Activated CD8-positive, alpha-beta T cell treated with anti-CD3 and anti-CD28 coated beads for 36 hours (primary cell): ENCODE data around the gene CD8B. TPM values are rescaled to one million over a fixed set of nuclear protein-coding genes. Genes with fewer than 3 reads are reported as not detected.
"Not testable (repeated sequence)": the region's sequence is repeated elsewhere in the genome, so short reads cannot be mapped to it uniquely, and the experiment has no call there.

Experiments used
- ATAC-seq: fragments of 200-7000 bp; cut with Tn5 transposase; one replicate; pipeline ENCODE4 v1.10.0; 2021; ENCODE audit warnings: mild to moderate bottlenecking, moderate library complexity
- CTCF ChIA-PET: fragments of 350-600 bp; sonication (Branson Sonifier 250); formaldehyde crosslinking; loops from one replicate; lab custom pipeline; 2021; ENCODE audit warnings: antibody characterized with exemption; lab: Charles Lee
- POLR2A ChIA-PET: fragments of 350-600 bp; sonication (Branson Sonifier 250); formaldehyde crosslinking; loops from one replicate; lab custom pipeline; 2021; ENCODE audit warnings: antibody characterized with exemption; lab: Charles Lee
- DNase-seq: peaks from one replicate; pipeline ENCODE4 v3.0.0-alpha.2; 2020
- H3K27ac Mint-ChIP-seq: one replicate; pipeline ENCODE4 v1.8.0; 2021; ENCODE audit warnings: mild to moderate bottlenecking, mixed read lengths
- H3K27me3 Mint-ChIP-seq: one replicate; pipeline ENCODE4 v1.8.0; 2021; ENCODE audit warnings: mixed read lengths
- H3K36me3 Mint-ChIP-seq: one replicate; pipeline ENCODE4 v1.8.0; 2021; ENCODE audit warnings: low read depth, mixed read lengths
- H3K4me1 Mint-ChIP-seq: one replicate; pipeline ENCODE4 v1.8.0; 2021; ENCODE audit warnings: low read depth, mixed read lengths
- H3K4me3 Mint-ChIP-seq: one replicate; pipeline ENCODE4 v1.8.0; 2021; ENCODE audit warnings: mild to moderate bottlenecking, moderate library complexity, mixed read lengths
- H3K9me3 Mint-ChIP-seq: one replicate; pipeline ENCODE4 v1.8.0; 2021; ENCODE audit warnings: mixed read lengths
- intact Hi-C: fragments of 100-400 bp; cut with micrococcal nuclease; formaldehyde crosslinking; loops from one replicate; pipeline ENCODE4 v1.10.0; 2022
- total RNA-seq, 2 experiments: library from RNA; stranded (reverse); gene quantifications; one replicate each; pipeline ENCODE4 v1.2.3, GENCODE V29; 2021

Gene CD8B
- 100 to 1,000 TPM; 319 to 321 TPM for total RNA-seq

DNA sequence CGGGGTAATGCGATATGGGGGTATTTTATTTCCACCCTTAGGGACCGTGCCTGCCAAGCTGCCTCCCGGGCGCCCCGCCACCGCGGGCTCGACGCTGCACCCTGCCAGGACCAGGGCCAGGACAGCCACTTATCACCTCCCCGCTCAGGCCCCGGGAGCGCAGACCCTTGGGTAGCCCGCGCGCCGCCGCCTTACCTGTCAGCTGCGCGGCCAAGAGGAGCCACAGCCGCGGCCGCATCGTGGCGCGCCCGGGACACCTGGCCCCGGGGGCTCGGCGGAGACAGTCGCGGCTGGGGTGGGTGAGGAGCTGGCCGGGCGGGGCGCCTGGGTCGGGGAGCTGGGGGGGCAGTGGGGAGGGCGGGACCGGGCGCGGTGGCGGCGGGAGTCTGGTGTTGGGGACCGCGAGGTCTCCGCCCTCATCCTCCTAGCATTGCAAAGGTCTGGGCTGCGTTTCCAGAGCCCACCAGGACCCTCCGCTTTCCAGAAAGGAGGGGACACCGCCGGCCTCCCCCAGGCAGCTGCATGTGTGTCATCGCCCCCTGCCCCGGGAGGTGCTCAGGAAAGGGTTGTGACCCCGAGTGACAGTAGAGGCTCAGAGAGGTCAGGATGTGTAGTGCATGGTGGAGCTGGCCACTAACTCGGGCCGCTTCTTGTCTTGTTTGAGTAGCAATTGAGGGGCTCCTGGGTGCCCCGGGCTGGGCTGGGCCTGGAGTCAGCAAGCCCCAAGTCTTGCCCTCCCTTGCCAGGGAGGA lies at the start of gene CD8B:
TSS of gene CD8B (minus strand) at position 259 of the 752 bp plus-strand sequence. CDS start at position 238, 21 bp downstream.
- H3K9me3 Mint-ChIP-seq, H3K27me3 Mint-ChIP-seq, intact Hi-C loops, CTCF ChIA-PET: not testable (repeated sequence)
- Mint-ChIP-seq H3K27ac (peak within 1 kb of the TSS; percentile 96), H3K36me3 (peaks cover 33% of the 10 kb centered on the region), H3K4me1 (peaks cover 20% of the 10 kb centered on the region), H3K4me3 (peak within 1 kb of the TSS; percentile 98)
- ATAC-seq, result peak; percentile 29
- peak; percentile 47 for DNase-seq
- POLR2A ChIA-PET, result interaction anchor here (0.6 to 1.1 kb wide), 2 partner anchors 74 to 350 kb away, joined by 3 to 4 read pairs; no protein-coding TSS in a partner anchor

DNA sequence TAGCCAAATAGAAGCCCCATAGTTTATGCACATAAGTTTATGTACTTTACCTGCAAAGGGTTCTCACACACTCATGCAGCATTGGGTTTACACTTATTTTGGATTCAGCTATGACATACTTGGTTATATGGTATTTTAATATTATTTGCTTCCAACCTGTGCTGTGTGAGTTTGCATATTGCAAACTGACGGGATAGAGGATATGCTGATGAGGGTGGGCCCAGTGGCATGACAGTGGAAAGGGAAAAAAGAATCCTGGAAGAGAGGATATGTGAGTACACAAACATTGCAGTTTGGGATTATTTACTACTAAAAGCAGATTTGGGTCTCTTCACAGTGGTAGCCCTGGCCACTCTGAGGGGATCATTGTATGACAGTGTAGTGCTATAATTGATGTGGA lies 44.2 kb upstream of the CD8B start:
- ATAC-seq, intact Hi-C loops, H3K9me3 Mint-ChIP-seq, H3K27me3 Mint-ChIP-seq, CTCF ChIA-PET, DNase-seq, H3K36me3 Mint-ChIP-seq, H3K4me1 Mint-ChIP-seq, POLR2A ChIA-PET, H3K27ac Mint-ChIP-seq, H3K4me3 Mint-ChIP-seq: not testable (repeated sequence)

- H3K9me3 Mint-ChIP-seq, ATAC-seq, intact Hi-C loops, H3K4me1 Mint-ChIP-seq, H3K4me3 Mint-ChIP-seq, H3K27ac Mint-ChIP-seq, H3K27me3 Mint-ChIP-seq, H3K36me3 Mint-ChIP-seq, CTCF ChIA-PET, POLR2A ChIA-PET: not testable (repeated sequence)
- DNase-seq, result peak; percentile 19
Measured at GRCh38 chr2:86900687-86901086, 39.0 kb upstream of the CD8B start.

DNA sequence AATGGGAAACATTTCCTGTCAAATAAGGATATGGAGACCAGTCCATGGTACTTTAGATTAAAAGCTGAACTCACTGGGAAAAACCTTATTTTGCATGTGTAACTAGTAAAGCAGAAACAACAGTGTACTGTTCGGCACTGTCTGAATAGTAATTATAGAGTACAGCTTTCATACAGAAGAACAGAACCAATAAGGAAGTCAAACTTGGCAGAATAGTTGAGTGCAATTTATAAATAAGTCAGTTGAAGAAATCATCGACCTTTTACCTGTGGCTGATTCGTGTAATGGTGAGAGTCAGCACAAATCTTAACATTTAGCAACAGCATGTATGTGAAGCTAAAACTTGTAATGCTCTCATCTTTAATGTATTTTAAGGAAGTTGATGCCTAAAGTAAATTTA lies 24.3 kb upstream of the CD8B start:
- intact Hi-C loops, CTCF ChIA-PET, H3K36me3 Mint-ChIP-seq, H3K27ac Mint-ChIP-seq, H3K4me1 Mint-ChIP-seq, H3K27me3 Mint-ChIP-seq, POLR2A ChIA-PET, ATAC-seq, H3K4me3 Mint-ChIP-seq, DNase-seq, H3K9me3 Mint-ChIP-seq: not testable (repeated sequence)

GRCh38 chr2:86882865-86883264 lies 21.2 kb upstream of the CD8B start:
- CTCF ChIA-PET, H3K27ac Mint-ChIP-seq, H3K4me3 Mint-ChIP-seq, H3K36me3 Mint-ChIP-seq, H3K9me3 Mint-ChIP-seq, POLR2A ChIA-PET, ATAC-seq, DNase-seq, intact Hi-C loops, H3K27me3 Mint-ChIP-seq, H3K4me1 Mint-ChIP-seq: not testable (repeated sequence)

DNA sequence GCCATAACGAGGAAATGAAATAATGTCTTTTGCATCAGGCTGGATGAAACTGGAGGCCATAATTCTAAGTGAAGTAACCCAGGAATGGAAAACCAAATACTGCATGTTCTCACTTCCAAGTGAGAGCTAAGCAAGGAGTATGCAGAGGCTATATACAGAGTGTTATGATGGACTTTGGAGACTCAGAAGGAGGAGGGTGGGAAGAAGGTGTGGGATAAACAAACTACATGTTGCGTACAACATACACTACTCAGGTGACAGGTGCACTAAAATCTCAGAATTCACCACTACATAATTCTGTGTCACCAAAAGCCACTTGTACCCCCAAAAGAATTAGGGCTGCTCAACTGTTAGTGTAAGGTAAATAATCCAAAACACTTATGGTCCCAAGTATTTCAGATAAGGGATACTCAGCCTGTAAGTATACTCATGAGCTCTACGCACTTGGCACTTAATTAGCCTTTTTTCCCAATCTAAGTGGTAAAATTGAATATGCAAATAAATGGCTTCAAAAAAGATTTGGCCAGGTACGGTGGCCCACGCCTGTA lies 20.5 kb upstream of the CD8B start:
- H3K27me3 Mint-ChIP-seq, DNase-seq, H3K4me3 Mint-ChIP-seq, CTCF ChIA-PET, intact Hi-C loops, ATAC-seq, H3K36me3 Mint-ChIP-seq, H3K4me1 Mint-ChIP-seq, POLR2A ChIA-PET, H3K9me3 Mint-ChIP-seq, H3K27ac Mint-ChIP-seq: not testable (repeated sequence)

- not testable (repeated sequence) for H3K36me3 Mint-ChIP-seq
Measured at GRCh38 chr2:86878986-86879385, 17.3 kb upstream of the CD8B start.

DNA sequence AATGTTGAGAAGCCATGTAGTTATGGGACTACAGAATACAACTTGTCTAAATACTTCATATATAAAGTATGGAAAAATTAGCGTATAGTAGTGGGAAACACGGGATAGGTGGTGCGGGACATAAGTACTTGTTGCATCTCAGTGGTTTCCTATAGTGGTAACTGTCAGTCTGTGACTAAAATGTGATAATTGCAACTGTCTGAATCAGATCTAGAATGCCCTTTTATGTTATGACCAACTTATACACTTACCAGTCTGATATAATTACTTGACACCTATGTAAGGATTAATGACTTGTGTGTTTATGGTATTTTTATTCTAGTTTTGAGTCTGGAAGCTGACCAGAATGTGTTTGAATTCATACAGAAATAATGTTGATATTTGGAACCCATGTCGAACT lies 9.3 kb upstream of the CD8B start:
- CTCF ChIA-PET, H3K36me3 Mint-ChIP-seq, intact Hi-C loops, H3K27ac Mint-ChIP-seq, H3K27me3 Mint-ChIP-seq, H3K9me3 Mint-ChIP-seq, POLR2A ChIA-PET, H3K4me3 Mint-ChIP-seq, DNase-seq: not testable (repeated sequence)
- peak; percentile 85 for ATAC-seq
- H3K4me1 Mint-ChIP-seq, result peaks cover 14% of the 10 kb centered on the region

More at GRCh38 chr2:86878986-86879385, 17.3 kb upstream of the CD8B start:
- DNase-seq, H3K27me3 Mint-ChIP-seq, H3K27ac Mint-ChIP-seq, H3K4me3 Mint-ChIP-seq, ATAC-seq, POLR2A ChIA-PET, CTCF ChIA-PET, H3K9me3 Mint-ChIP-seq, intact Hi-C loops: not testable (repeated sequence)
- peaks cover 14% of the 10 kb centered on the region for H3K4me1 Mint-ChIP-seq

DNA sequence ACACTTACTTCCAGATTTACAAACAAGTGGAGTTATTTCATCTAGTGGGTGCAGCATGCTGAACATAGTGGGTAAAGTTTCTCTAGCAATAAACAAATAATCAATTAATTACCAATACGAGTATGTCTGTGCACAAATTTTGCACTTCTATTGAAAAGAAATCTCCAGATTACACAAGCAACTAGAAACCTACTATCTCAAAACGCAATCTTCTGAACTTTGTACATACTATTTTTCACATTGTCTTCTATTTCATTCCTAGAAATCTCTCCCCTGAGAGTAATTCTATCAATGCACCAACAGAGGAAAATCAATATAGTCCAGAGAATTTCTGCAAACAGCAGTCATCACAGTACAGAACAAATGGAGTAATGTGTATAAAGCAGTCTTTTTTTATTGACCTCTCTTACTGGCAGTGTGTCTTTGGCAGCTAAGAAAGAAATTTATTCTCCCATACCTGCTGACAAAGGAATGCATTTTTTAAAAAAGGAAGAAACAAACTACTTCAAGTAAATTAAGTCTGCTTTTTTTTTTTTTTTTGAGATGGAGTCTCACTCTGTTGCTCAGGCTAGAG lies 7.3 kb upstream of the CD8B start:
- POLR2A ChIA-PET, result interaction anchor here (0.6 kb wide), 1 partner anchor 382 kb away, joined by 3 read pairs; no protein-coding TSS in a partner anchor
- DNase-seq, H3K27ac Mint-ChIP-seq, ATAC-seq, H3K4me1 Mint-ChIP-seq, H3K27me3 Mint-ChIP-seq, H3K4me3 Mint-ChIP-seq, CTCF ChIA-PET, H3K9me3 Mint-ChIP-seq, intact Hi-C loops, H3K36me3 Mint-ChIP-seq: not testable (repeated sequence)

GRCh38 chr2:86862380-86862703 lies 656 bp upstream of the CD8B start:
- Mint-ChIP-seq H3K4me3 (peak overlapping the region; percentile 98), H3K36me3 (peaks cover 27% of the 10 kb centered on the region), H3K4me1 (peaks cover 20% of the 10 kb centered on the region), H3K27ac (peak overlapping the region; percentile 93)
- H3K27me3 Mint-ChIP-seq, POLR2A ChIA-PET, intact Hi-C loops, CTCF ChIA-PET, H3K9me3 Mint-ChIP-seq: not testable (repeated sequence)
- peak; percentile 41 for ATAC-seq
- DNase-seq, result peak; percentile 59

GRCh38 chr2:86861175-86861574 lies 511 bp downstream of the CD8B start:
- POLR2A ChIA-PET, result interaction anchor here (1.1 to 1.3 kb wide), 2 partner anchors 41 to 73 kb away, joined by 3 to 4 read pairs; no protein-coding TSS in a partner anchor
- H3K4me3 Mint-ChIP-seq, result peak overlapping the region; percentile 98
- peaks cover 20% of the 10 kb centered on the region for H3K4me1 Mint-ChIP-seq
- DNase-seq, result peak; percentile 54
- intact Hi-C loops, H3K9me3 Mint-ChIP-seq, CTCF ChIA-PET, H3K27me3 Mint-ChIP-seq: not testable (repeated sequence)
- ATAC-seq, result peak; percentile 22
- peak overlapping the region; percentile 96 for H3K27ac Mint-ChIP-seq
- peaks cover 33% of the 10 kb centered on the region for H3K36me3 Mint-ChIP-seq
